ENCODE data around the gene MTRF1L. TPM values are rescaled to one million over a fixed set of nuclear protein-coding genes. Genes with fewer than 3 reads are reported as not detected.

Gene MTRF1L
- total and polyA plus RNA-seq, 2 of the 8 experiments (the other 6 are each of a cell fraction or from before 2014, with no cell fraction given) = 4.5 to 26.5 TPM

DNA sequence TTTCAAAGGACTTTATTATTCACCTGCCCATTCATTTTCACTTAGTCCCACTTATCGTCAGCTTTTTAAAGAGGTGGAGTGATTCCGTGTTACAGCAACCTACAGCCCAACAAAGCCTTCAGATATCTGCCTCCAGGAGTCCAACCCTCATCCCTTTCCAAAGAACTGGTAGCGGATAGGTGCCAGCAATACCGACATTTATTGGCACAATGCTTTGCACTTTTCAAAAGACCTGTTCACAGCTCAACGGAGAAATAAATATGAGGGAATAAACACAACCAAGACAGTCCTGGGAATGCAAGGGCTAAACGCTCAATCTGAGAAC lies 819 bp upstream of the MTRF1L start:
- Histone ChIP-seq H2AK5ac (ENCODE audit: low read depth, low read length) (no peak overlapping the region), H3K79me2 (ENCODE audit: control insufficient read depth in 1 of 2, insufficient read depth in 2 of 2, low read length in 2 of 2) (peaks cover 12 to 42% of the 10 kb centered on the region in 2 experiments), H3K27ac (ENCODE audit: low read depth, low read length) (peak overlapping the region; percentile 29; the same call in 1 of the 2 replicates), H3K9me3 (ENCODE audit: insufficient read depth in 2 of 2, low read depth in 1 of 2, low read length in 1 of 2) (no peaks in the 10 kb centered on the region), H2BK12ac (ENCODE audit: low read depth, low read length) (no peak overlapping the region), H4K91ac (replicated peaks; ENCODE audit: insufficient read length, low read length) (no peak overlapping the region), H3K14ac (ENCODE audit: insufficient read length) (no peak overlapping the region), H3K27me3 (replicated peaks in 1 of 4; ENCODE audit: control insufficient read depth in 3 of 4, extremely low read depth in 1 of 4, insufficient read depth in 3 of 4, low read length in 3 of 4) (no peaks in the 10 kb centered on the region), H3K4me2 (ENCODE audit: insufficient read depth in 1 of 2, low read depth in 2 of 2, low read length in 2 of 2) (peak overlapping the region; percentile 81 to 99), H3K18ac (ENCODE audit: extremely low read depth, low read length) (no peak overlapping the region), H2BK20ac (ENCODE audit: low read length) (no peak overlapping the region), H3K56ac (replicated peaks; ENCODE audit: insufficient read length, low read depth, low read length) (peak overlapping the region; percentile 74), H3K36me3 (ENCODE audit: control insufficient read depth in 2 of 4, insufficient read depth in 4 of 4, low read length in 3 of 4) (peaks cover 0 to 3% (median 0%) of the 10 kb centered on the region in 4 experiments; a peak in 3 of 8 replicates), H3K4me1 (replicated peaks in 1 of 4; ENCODE audit: control insufficient read depth in 3 of 4, insufficient read depth in 4 of 4, low read length in 3 of 4) (peaks cover 0 to 3% (median 1%) of the 10 kb centered on the region in 4 experiments; a peak in 2 of 7 replicates), H4K5ac (ENCODE audit: insufficient read length, low read depth, low read length) (peak overlapping the region; percentile 42), H2BK120ac (replicated peaks; ENCODE audit: low read depth, low read length) (no peak overlapping the region), H3K9ac (replicated peaks in 1 of 4; ENCODE audit: extremely low read depth in 1 of 4, low read depth in 3 of 4, low read length in 3 of 4) (peak overlapping the region; percentile 68 to 91 (median 72)), H3K79me1 (ENCODE audit: low read depth, low read length) (peaks cover 2% of the 10 kb centered on the region; the same call in 1 of the 2 replicates), H4K20me1 (replicated peaks in 1 of 2; ENCODE audit: control insufficient read depth in 1 of 2, insufficient read depth in 2 of 2, low read length in 2 of 2) (peaks cover 3 to 5% of the 10 kb centered on the region in 2 experiments), H4K8ac (ENCODE audit: extremely low read depth, insufficient read depth, low read length) (no peak overlapping the region), H3K23me2 (ENCODE audit: low read depth, low read length) (peaks cover 12% of the 10 kb centered on the region), H3K4me3 (ENCODE audit: extremely low read depth in 1 of 4, insufficient read depth in 2 of 4, low read depth in 3 of 4, low read length in 4 of 4) (peak overlapping the region; percentile 84 to 100 (median 98)), H3K23ac (ENCODE audit: insufficient read length) (no peak overlapping the region), H2AFZ (ENCODE audit: low read length) (peak overlapping the region; percentile 93), H2BK5ac (ENCODE audit: low read depth, low read length) (no peak overlapping the region; the same call in 1 of the 2 replicates), H2BK15ac (ENCODE audit: low read length) (no peak overlapping the region), H3K4ac (replicated peaks; ENCODE audit: insufficient read length, low read depth, low read length) (no peak overlapping the region)
- FAIRE-seq (no peak), DNase-seq (ENCODE audit: low read depth in 1 of 2, low spot score in 2 of 2) (no peak)
- TF ChIP-seq CTBP2 (IDR thresholded peaks at IDR 0.05; ENCODE audit: borderline replicate concordance, insufficient read depth, insufficient read length, low read length) (no peak), CBX5 (IDR thresholded peaks at IDR 0.05; ENCODE audit: low read depth, low read length) (no peak), CBX8 (IDR thresholded peaks at IDR 0.05; ENCODE audit: borderline replicate concordance, low read depth, low read length) (no peak), TEAD4 (IDR thresholded peaks at IDR 0.05; ENCODE audit: low read depth, low read length) (no peak), RXRA (IDR thresholded peaks at IDR 0.05; ENCODE audit: insufficient read depth, low read depth, low read length) (no peak), SP4 (IDR thresholded peaks at IDR 0.05; ENCODE audit: low read length) (no peak), KDM4A (IDR thresholded peaks at IDR 0.05; ENCODE audit: low read depth, low read length, severe bottlenecking) (no peak), HDAC2 (IDR thresholded peaks at IDR 0.05; ENCODE audit: borderline replicate concordance in 1 of 2, low read depth in 2 of 2, low read length in 2 of 2) (no peak), GABPA (IDR thresholded peaks at IDR 0.05; ENCODE audit: borderline replicate concordance, insufficient read depth, low read length) (no peak), NRF1 (IDR thresholded peaks at IDR 0.05; ENCODE audit: low read depth, low read length) (no peak), CEBPB (IDR thresholded peaks at IDR 0.05; ENCODE audit: low read depth, low read length) (no peak)
- TF ChIP-seq, protein P1, sequence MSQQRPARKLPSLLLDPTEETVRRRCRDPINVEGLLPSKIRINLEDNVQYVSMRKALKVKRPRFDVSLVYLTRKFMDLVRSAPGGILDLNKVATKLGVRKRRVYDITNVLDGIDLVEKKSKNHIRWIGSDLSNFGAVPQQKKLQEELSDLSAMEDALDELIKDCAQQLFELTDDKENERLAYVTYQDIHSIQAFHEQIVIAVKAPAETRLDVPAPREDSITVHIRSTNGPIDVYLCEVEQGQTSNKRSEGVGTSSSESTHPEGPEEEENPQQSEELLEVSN (IDR thresholded peaks at IDR 0.05) = no peak
- ChIA-PET CTCF (ENCODE audit: partially characterized antibody) (interaction anchor here (0.7 kb wide), 1 partner anchor 20 kb away, joined by 3 read pairs; no protein-coding TSS in a partner anchor), POLR2A (ENCODE audit: partially characterized antibody) (interaction anchor here (8.8 kb wide), 1 partner anchor 18 kb away, joined by 103 read pairs; the partner anchor contains the start of gene FBXO5)
- WGBS, 2 experiments (ENCODE audit: extremely low coverage in 1 of 2, insufficient coverage in 1 of 2, insufficient read length in 1 of 2, insufficient replicate concordance in 2 of 2, low coverage in 1 of 2, low lambda C conversion rate in 2 of 2, missing lambda C conversion rate in 1 of 2) = 3% methylated on average over 6 of the region's 6 CpGs; no CpG with 5 or more reads in 1 of the 2 experiments

Data from H1 (cell line).